ENCODE measurements around the gene LYPD6B.

Gene LYPD6B

DNA sequence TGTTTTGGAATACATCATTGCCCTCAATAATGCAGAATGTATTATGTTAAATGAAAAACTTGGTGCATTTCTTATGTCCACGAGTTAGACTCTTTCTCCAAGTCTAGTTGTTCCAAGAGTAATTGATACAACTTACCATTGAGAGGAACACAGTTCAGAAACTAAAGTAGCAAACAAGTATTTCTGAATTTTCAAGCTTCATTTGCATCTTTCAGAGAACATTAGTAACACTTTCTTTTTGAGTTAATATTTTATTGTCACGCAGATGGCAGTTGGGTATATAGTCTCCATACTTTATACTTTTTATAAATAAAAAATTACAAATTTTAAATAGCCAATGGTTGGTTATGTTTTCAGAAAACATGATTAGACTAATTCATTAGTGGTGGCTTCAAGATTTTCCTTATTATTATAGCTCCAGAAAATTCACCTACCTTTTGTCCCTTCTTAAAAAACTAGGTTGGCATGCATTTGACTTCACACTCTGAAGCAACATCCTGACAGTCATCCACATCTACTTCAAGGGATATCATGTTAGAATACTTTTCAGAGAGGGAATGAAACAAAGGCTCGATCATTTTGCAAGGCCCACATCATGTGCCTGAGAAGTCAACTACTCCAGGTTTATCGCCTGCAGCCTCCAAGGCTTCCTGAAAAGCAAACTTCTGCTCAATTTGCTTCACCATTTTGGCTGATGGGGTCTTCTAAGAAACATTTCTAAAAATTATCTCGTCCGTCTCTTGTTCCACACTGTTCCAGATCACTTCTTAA, 29.9 kb downstream of the LYPD6B start:
- Mint-ChIP-seq H3K27me3 (peaks cover 18% of the 10 kb centered on the region), H3K4me1 (ENCODE audit: low read depth) (peaks cover 19% of the 10 kb centered on the region), H3K9me3 (peaks cover 5% of the 10 kb centered on the region), H3K4me3 (no peak overlapping the region), H3K36me3 (ENCODE audit: low read depth) (no peaks in the 10 kb centered on the region), H3K27ac (peak overlapping the region; percentile 7)

DNA sequence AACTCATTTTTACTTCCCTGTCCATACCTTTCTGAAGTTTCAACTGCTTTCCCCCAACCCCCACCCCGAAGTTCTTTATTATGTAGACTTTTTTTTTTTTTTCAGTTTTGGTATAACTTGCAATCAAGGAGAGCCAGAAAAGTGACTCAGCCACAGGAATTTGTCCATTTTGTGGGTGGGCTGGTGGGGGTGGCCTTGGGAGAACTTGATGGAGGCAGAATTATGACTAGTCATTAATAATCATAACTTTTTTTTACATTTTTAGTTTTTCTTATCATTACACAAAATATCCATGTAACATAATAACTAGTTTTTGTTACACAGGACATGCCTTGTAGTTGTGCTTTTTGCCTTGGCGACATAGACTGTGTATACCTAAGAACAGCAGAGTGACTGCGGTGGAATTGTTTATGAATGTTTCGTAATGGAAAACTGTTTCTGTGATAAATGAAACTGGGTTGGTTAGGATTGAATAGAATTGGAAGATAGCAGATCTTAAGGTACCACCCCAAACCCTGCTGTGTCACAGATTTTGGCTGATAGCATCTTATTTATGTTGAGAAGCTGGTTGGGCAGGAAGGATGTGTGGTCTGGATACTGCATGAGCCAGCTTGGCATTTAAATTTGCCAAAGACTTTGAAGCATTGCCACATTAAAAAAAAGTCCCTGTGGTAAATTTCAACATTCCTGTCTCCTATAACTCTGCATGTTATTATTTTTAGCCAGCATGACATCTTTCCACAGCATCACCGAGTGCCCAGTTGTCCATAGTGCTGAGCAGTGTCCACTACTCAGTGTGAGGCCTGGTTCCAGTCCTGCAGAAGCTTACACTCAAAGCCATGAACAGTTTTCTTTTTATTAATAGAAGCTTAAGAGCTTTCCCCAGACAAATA, 30.7 kb downstream of the LYPD6B start:
- Mint-ChIP-seq H3K36me3 (ENCODE audit: low read depth) (no peaks in the 10 kb centered on the region), H3K4me3 (peak overlapping the region; percentile 7), H3K4me1 (ENCODE audit: low read depth) (peaks cover 19% of the 10 kb centered on the region), H3K27me3 (peaks cover 27% of the 10 kb centered on the region), H3K9me3 (peaks cover 5% of the 10 kb centered on the region), H3K27ac (peak overlapping the region; percentile 38)

DNA sequence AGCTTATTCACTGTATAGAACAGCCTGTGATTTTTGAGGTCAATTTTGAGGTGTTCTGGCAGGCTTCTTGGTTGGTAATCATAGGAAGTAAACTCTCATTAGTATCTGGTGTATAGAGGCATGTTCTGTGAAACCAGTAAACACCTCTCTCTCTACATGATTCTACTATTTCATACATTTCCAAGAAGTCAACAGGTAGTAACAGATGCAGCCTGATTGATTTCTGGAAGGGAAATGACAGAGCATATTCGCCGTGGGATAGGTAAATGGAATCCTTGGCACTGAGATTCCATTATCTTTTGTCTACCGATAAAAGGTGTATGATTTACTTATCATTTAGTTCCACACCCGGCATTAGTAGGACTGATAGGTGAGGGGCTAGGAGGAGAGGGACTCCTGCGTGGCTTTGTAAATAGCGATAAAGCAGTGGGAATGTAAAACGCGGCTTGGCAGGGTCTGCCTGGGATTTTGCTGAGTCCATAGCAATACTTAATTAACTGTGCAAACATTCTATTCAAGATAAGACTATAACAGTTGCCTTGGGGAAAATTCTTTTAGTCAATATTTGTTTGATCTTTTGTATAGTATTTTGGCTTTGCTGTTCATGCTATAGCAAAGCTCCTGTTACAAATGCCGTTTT, 32.3 kb downstream of the LYPD6B start:
- H3K27ac Mint-ChIP-seq, result no peak overlapping the region
- H3K4me3 Mint-ChIP-seq, result no peak overlapping the region
- no peaks in the 10 kb centered on the region for H3K36me3 Mint-ChIP-seq (ENCODE audit: low read depth)
- H3K9me3 Mint-ChIP-seq, result peaks cover 5% of the 10 kb centered on the region
- H3K27me3 Mint-ChIP-seq, result peaks cover 34% of the 10 kb centered on the region
- peaks cover 19% of the 10 kb centered on the region for H3K4me1 Mint-ChIP-seq (ENCODE audit: low read depth)

DNA sequence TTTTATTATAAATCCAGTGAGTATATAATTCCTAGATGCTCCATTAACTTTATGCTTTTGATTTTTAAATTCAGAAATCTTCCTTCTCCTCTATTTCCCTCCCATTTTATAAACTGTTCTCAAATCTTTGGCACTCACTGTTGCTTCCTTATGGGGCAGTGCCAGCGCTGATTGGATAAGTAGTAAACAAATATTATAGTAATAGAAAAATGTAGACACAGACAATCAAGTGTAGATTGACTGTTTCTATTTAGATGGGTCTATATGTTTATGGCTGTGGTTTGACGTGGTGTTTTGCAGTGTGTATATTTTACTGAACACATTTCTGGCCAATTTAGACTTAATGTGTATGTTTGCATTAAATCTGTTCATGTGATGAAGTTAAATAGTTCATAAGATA, 36.6 kb downstream of the LYPD6B start:
- Mint-ChIP-seq H3K27me3 (peaks cover 35% of the 10 kb centered on the region), H3K27ac (no peak overlapping the region), H3K4me1 (ENCODE audit: low read depth) (peaks cover 3% of the 10 kb centered on the region), H3K9me3 (no peaks in the 10 kb centered on the region), H3K4me3 (no peak overlapping the region), H3K36me3 (ENCODE audit: low read depth) (no peaks in the 10 kb centered on the region)

DNA sequence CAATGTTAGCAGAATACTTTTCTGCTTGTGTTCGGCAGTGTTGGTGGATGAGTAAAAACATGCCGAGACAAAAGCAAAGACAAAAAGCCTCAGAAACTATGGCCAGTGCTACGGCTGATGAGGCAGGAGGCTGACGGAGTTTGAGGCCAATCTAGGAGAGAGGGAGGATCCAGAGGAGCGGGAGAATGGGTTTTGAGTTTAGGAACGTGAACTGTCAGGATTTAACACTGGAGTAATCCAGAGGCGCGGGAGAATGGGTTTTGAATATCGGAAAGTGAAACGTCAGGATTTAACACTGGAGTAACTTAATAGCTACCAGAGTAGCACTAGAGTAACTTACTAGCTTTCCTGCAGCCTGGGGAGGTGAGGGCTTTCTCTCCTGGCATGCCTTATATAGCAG, 37.4 kb downstream of the LYPD6B start:
- Mint-ChIP-seq H3K27me3 (peaks cover 33% of the 10 kb centered on the region), H3K9me3 (no peaks in the 10 kb centered on the region), H3K27ac (no peak overlapping the region), H3K4me1 (ENCODE audit: low read depth) (no peaks in the 10 kb centered on the region), H3K4me3 (no peak overlapping the region), H3K36me3 (ENCODE audit: low read depth) (no peaks in the 10 kb centered on the region)

DNA sequence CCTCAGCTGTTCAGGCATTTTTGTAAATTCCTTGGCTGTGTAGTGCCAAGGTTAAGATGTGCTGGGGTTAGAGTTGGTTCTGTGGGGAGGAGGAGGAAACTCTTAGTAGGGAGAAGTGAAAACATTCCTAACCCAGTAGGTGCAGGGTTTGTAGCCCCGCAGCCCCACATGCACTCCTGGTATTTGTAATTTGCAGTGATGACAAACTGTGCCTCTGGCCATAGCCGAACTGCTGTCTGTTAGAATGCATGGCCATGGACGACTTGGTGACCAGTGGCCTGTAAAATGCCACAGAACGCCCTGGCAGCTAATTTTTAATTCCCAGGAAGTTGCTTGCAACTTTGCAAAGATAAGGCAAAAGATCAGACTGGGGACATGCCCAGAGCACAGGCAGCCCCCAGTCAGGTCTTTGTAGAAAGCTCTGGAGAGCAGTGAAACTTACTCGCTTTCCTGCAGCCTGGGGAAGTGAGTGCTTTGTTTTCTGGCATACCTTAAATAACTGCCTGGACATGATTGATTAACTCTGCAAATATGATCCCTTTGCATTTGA, 38.4 kb downstream of the LYPD6B start:
- no peak overlapping the region for H3K4me3 Mint-ChIP-seq
- H3K4me1 Mint-ChIP-seq (ENCODE audit: low read depth), result no peaks in the 10 kb centered on the region
- no peak overlapping the region for H3K27ac Mint-ChIP-seq
- H3K36me3 Mint-ChIP-seq (ENCODE audit: low read depth), result no peaks in the 10 kb centered on the region
- no peaks in the 10 kb centered on the region for H3K9me3 Mint-ChIP-seq
- peaks cover 29% of the 10 kb centered on the region for H3K27me3 Mint-ChIP-seq

DNA sequence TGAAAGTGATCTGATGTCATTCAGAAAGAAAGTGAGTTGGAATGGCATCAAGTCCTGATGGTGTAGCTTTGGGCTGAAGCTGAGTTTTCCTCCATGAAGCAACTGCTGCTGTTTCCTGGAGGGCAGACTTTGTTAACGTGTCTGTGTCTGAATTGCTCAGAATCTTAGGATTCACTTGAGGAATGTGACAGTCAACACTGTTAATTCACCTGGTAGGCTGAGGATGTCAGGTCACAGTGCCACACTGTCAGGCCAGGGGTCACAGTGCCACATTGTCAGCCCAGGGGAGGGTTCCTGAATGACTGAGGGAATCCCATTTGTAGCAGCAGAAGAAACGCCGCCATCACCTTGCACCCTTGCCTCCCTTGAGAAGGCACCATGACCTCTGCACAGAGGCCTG, 39.4 kb downstream of the LYPD6B start:
- no peaks in the 10 kb centered on the region for H3K9me3 Mint-ChIP-seq
- no peaks in the 10 kb centered on the region for H3K4me1 Mint-ChIP-seq (ENCODE audit: low read depth)
- H3K27me3 Mint-ChIP-seq, result peaks cover 26% of the 10 kb centered on the region
- H3K36me3 Mint-ChIP-seq (ENCODE audit: low read depth), result no peaks in the 10 kb centered on the region
- no peak overlapping the region for H3K4me3 Mint-ChIP-seq
- H3K27ac Mint-ChIP-seq, result no peak overlapping the region

DNA sequence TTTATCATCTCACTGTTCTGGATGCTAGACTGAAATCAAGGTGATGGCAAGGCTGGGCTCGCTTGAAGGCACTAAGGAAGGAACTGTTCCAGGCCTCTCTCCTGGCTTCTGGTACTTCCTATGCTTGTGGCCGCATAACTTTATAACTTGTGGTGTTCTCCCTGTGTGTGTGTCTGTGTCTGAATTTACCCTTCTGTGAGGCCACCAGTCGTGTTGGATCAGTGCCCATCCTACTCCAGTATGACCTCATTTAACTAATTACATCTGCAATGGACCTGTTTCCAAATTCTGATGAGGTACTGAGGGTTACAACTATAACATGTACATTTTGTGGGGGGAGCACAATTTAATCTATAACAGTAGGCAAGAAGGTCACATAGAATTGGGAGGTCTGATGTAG, 41.6 kb downstream of the LYPD6B start:
- H3K4me1 Mint-ChIP-seq (ENCODE audit: low read depth), result no peaks in the 10 kb centered on the region
- no peaks in the 10 kb centered on the region for H3K36me3 Mint-ChIP-seq (ENCODE audit: low read depth)
- no peaks in the 10 kb centered on the region for H3K9me3 Mint-ChIP-seq
- peaks cover 14% of the 10 kb centered on the region for H3K27me3 Mint-ChIP-seq
- H3K4me3 Mint-ChIP-seq, result no peak overlapping the region
- no peak overlapping the region for H3K27ac Mint-ChIP-seq

DNA sequence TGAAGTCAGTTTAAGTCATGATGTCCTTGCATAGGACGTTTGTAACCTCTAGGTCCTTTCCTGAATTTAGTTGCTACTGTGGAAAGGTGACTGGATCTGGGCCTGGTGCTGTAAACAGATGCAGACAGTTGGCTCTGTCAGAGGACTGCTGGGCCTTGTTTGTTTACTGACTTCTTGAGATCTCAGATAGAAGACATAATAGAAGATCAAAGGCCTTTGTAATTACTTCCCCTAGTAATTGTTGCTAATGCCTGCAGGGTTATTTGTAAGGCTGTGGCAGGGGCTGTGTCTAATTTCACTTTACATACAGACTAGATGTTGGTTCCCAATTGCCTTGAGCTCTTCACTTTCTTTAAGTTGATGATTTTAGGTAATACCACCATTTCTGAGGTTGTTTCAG, 42.5 kb downstream of the LYPD6B start:
- Mint-ChIP-seq H3K4me3 (no peak overlapping the region), H3K36me3 (ENCODE audit: low read depth) (no peaks in the 10 kb centered on the region), H3K4me1 (ENCODE audit: low read depth) (no peaks in the 10 kb centered on the region), H3K27ac (no peak overlapping the region), H3K27me3 (peaks cover 14% of the 10 kb centered on the region), H3K9me3 (no peaks in the 10 kb centered on the region)

DNA sequence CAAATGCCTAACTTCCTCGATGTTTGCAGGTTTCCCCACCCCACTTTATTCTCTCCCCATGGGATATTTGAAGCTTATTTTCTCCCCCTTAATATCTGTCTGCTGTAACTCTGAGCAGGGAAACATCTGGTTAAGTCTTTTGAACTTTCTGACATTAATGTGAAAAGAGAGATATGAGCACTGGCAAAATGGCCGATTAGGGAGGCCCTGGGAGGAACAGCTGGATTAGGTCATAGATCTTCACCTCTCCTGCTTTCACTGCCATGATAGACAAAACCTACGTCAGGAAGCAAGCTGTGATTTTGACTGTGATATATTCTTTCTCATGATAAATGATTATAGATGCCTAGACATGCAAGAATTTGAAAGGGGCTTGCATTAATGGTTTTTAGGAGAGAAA, 43.6 kb downstream of the LYPD6B start:
- no peaks in the 10 kb centered on the region for H3K9me3 Mint-ChIP-seq
- peaks cover 7% of the 10 kb centered on the region for H3K27me3 Mint-ChIP-seq
- no peaks in the 10 kb centered on the region for H3K36me3 Mint-ChIP-seq (ENCODE audit: low read depth)
- no peak overlapping the region for H3K4me3 Mint-ChIP-seq
- H3K4me1 Mint-ChIP-seq (ENCODE audit: low read depth), result no peaks in the 10 kb centered on the region
- H3K27ac Mint-ChIP-seq, result no peak overlapping the region

DNA sequence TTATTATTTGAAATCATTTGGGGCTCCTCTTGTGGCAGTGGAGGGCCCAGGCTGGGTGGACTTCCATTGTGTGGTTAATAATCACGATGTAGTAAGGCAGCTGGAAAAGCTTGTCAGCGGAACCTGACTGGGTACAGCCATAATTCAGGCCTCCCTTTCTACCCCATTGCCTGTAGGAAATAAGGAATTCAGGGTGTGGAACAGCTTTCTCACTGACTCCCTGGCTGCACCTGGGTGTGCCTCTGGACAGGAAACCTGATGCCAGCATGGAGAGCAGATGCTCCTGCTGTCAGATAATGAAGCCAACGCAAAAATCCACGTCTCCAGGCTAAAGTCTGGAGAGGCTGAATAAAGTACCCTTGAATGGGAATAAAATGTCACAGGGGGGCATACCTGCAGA, 44.2 kb downstream of the LYPD6B start:
- Mint-ChIP-seq H3K27me3 (peaks cover 13% of the 10 kb centered on the region), H3K36me3 (ENCODE audit: low read depth) (no peaks in the 10 kb centered on the region), H3K9me3 (no peaks in the 10 kb centered on the region), H3K4me3 (no peak overlapping the region), H3K27ac (no peak overlapping the region), H3K4me1 (ENCODE audit: low read depth) (no peaks in the 10 kb centered on the region)

DNA sequence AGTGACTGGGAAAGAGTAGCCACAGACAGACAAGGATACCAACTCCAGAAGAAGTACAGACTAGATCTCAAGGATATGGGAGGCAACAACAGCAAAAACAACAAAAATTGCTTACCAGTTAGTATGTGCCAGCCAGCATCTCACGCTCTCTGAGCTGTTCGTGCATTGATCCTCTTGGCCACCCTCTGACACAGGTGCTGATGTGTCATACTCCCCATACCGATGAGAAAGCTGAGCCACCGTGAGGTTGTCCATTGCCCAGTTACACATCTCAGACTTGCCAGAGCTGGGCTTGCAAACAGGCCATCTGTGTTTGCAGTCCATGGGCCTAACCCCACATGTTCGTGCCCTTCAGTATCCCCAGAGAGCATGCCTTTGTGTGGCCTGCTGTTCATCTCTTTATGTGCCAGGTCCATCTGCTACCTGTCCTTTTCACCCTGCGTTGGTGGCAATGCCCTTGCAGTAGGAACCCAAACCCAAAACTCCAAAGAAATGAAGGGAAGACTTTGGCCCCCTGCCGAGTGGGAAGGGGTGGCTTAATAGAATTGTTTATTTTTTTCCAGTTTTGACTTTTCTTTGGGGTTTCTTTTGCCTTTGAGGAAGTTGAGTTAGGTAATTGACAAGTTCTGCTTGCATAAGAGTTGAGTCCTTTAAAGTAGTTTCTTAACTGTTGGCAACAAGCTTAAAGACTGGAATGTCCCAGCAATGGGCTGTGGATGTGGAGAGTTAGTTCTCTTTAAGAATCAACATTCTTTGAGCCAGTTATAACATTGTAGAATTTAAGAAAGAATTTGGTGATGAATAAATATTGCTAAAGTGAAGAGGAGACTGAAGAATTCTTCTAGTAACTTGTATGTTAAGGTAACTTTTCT, 46.7 kb downstream of the LYPD6B start:
- no peaks in the 10 kb centered on the region for H3K4me1 Mint-ChIP-seq (ENCODE audit: low read depth)
- no peaks in the 10 kb centered on the region for H3K9me3 Mint-ChIP-seq
- H3K27me3 Mint-ChIP-seq, result peaks cover 27% of the 10 kb centered on the region
- H3K4me3 Mint-ChIP-seq, result no peak overlapping the region
- no peaks in the 10 kb centered on the region for H3K36me3 Mint-ChIP-seq (ENCODE audit: low read depth)
- no peak overlapping the region for H3K27ac Mint-ChIP-seq

DNA sequence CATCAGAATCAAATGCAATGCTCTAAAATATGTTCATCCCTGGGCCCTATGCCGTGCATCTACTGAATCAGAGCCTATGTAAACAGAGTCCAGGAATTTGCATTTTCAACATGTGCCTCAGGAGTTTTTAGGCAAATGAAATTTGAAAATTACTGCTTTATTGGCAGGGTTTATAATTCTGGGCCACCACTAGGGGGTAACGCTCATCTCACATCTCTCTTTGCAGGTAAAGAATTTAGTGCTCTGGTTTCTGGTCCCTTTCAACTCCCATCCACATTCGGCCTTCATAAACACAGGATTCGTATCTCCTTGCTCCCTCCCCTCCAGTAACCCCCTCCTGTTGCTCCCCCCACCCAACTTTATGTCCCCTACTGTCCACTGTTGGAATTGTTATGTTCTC, 49.3 kb downstream of the LYPD6B start:
- Mint-ChIP-seq H3K4me1 (ENCODE audit: low read depth) (no peaks in the 10 kb centered on the region), H3K36me3 (ENCODE audit: low read depth) (no peaks in the 10 kb centered on the region), H3K27me3 (peaks cover 33% of the 10 kb centered on the region), H3K27ac (no peak overlapping the region), H3K9me3 (no peaks in the 10 kb centered on the region), H3K4me3 (no peak overlapping the region)

DNA sequence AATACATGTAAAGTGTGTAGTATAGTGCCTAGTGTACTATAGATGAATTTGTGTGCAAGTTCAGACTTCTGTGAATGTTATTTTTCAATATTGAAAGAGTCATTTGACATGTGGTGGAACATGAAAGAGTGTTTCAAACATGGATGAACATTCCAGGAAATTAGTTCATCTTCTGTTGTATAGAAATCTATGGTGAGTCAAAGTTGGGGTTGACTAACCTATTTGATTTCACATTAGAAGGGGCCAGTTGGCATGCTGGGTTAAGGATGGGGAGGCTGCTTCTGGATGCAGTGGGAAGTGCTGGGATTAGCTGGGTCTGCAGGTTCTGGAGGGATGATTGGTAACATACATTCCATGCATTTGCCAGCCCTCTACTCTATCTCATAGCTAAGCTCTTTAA, 50.6 kb downstream of the LYPD6B start:
- peaks cover 36% of the 10 kb centered on the region for H3K27me3 Mint-ChIP-seq
- H3K36me3 Mint-ChIP-seq (ENCODE audit: low read depth), result no peaks in the 10 kb centered on the region
- H3K9me3 Mint-ChIP-seq, result no peaks in the 10 kb centered on the region
- H3K4me3 Mint-ChIP-seq, result no peak overlapping the region
- H3K27ac Mint-ChIP-seq, result no peak overlapping the region
- H3K4me1 Mint-ChIP-seq (ENCODE audit: low read depth), result no peaks in the 10 kb centered on the region
